Kidney glomerular epithelial cell (primary cell): ENCODE data around the gene TPI1.
"Not testable (repeated sequence)": the region's sequence is repeated elsewhere in the genome, so short reads cannot be mapped to it uniquely, and the experiment has no call there.

Experiments used
- DNase-seq: peaks from one replicate; lab custom pipeline; 2025; lab: John Stamatoyannopoulos, UW

TPI1 gene

GRCh38 chr12:6847676-6848075, 19.7 kb upstream of the TPI1 start:
- no peak for DNase-seq

- DNase-seq: no peak
Measured at GRCh38 chr12:6849427-6849826, 17.9 kb upstream of the TPI1 start.

- no peak for DNase-seq
Measured at GRCh38 chr12:6849976-6850560, 17.3 kb upstream of the TPI1 start.

GRCh38 chr12:6850796-6851152, 16.6 kb upstream of the TPI1 start:
- DNase-seq: no peak

- peak; percentile 98 for DNase-seq
Measured at GRCh38 chr12:6851153-6851920, 16.0 kb upstream of the TPI1 start, which contains the start of gene CDCA3. Gene CDCA3, minus strand, starts transcription at chr12:6851286. Its CDS starts 334 bp downstream, at chr12:6850952.

GRCh38 chr12:6851921-6852650, 15.2 kb upstream of the TPI1 start, which contains the start of gene USP5:
Gene USP5, plus strand, starts transcription at chr12:6852150. Its CDS starts 30 bp downstream, at chr12:6852180.
- peak; percentile 98 for DNase-seq

GRCh38 chr12:6852651-6853354, 14.5 kb upstream of the TPI1 start:
- peak; percentile 40 for DNase-seq

- DNase-seq: no peak
Measured at GRCh38 chr12:6853626-6854025, 13.7 kb upstream of the TPI1 start.

GRCh38 chr12:6854036-6854435, 13.3 kb upstream of the TPI1 start:
- DNase-seq: no peak

- no peak for DNase-seq
Measured at GRCh38 chr12:6855322-6855721, 12.0 kb upstream of the TPI1 start.

- no peak for DNase-seq
Measured at GRCh38 chr12:6858799-6859198, 8.5 kb upstream of the TPI1 start.

GRCh38 chr12:6860116-6860515, 7.2 kb upstream of the TPI1 start:
- DNase-seq: no peak

GRCh38 chr12:6860942-6861341, 6.4 kb upstream of the TPI1 start:
- no peak for DNase-seq

- no peak for DNase-seq
Measured at GRCh38 chr12:6861391-6861790, 5.9 kb upstream of the TPI1 start.

GRCh38 chr12:6863033-6863432, 4.3 kb upstream of the TPI1 start:
- DNase-seq: no peak

GRCh38 chr12:6863586-6864321, 3.6 kb upstream of the TPI1 start:
- no peak for DNase-seq

GRCh38 chr12:6865307-6865706, 2.0 kb upstream of the TPI1 start:
- DNase-seq: not testable (repeated sequence)

- DNase-seq: no peak
Measured at GRCh38 chr12:6866163-6866919, 990 bp upstream of the TPI1 start.

- DNase-seq: no peak
Measured at GRCh38 chr12:6866920-6867412, 365 bp upstream of the TPI1 start.

- peak; percentile 25 for DNase-seq
Measured at GRCh38 chr12:6868211-6869048, 1.1 kb downstream of the TPI1 start.
